Measurements from ENCODE around the gene ABHD17B.

- TF ChIP-seq POLR2AphosphoS2 (conservative IDR thresholded peaks at IDR 0.05; ENCODE audit: low read length): no peak
- TF ChIP-seq CTCF (IDR thresholded peaks at IDR 0.05): no peak
- TF ChIP-seq EHF (CRISPR knock-in tag; IDR thresholded peaks at IDR 0.05): no peak
- TF ChIP-seq ELK1 (IDR thresholded peaks at IDR 0.05; ENCODE audit: low read depth, low read length): no peak
- TF ChIP-seq ESRRA (IDR thresholded peaks at IDR 0.05; ENCODE audit: borderline replicate concordance, low read length): no peak
- TF ChIP-seq KDM5A (IDR thresholded peaks at IDR 0.05): no peak
- no peak for TF ChIP-seq POLR2A (IDR thresholded peaks at IDR 0.05; ENCODE audit: low read length)
- TF ChIP-seq MAX (IDR thresholded peaks at IDR 0.05): no peak
- TF ChIP-seq EHMT2 (IDR thresholded peaks at IDR 0.05; ENCODE audit: low read depth): no peak
- no peak for TF ChIP-seq MAFK (IDR thresholded peaks at IDR 0.05; ENCODE audit: partially characterized antibody)
- no peak for TF ChIP-seq CEBPB (IDR thresholded peaks at IDR 0.05)
- TF ChIP-seq EP300 (IDR thresholded peaks at IDR 0.05): no peak
Measured at GRCh38 chr9:71876106-71876505, 34.9 kb downstream of the ABHD17B start.

Measured in A549 (cell line).